GM19452 (cell line): Measurements from ENCODE around the gene CTDSPL.
"Not testable (repeated sequence)": the region's sequence is repeated elsewhere in the genome, so short reads cannot be mapped to it uniquely, and the experiment has no call there.

Source experiments
- ATAC-seq: cut with Tn5 transposase; IDR thresholded peaks from one replicate; pipeline ENCODE4 v1.9.1; 2021; ENCODE audit not compliant: unreplicated experiment

Gene CTDSPL

DNA sequence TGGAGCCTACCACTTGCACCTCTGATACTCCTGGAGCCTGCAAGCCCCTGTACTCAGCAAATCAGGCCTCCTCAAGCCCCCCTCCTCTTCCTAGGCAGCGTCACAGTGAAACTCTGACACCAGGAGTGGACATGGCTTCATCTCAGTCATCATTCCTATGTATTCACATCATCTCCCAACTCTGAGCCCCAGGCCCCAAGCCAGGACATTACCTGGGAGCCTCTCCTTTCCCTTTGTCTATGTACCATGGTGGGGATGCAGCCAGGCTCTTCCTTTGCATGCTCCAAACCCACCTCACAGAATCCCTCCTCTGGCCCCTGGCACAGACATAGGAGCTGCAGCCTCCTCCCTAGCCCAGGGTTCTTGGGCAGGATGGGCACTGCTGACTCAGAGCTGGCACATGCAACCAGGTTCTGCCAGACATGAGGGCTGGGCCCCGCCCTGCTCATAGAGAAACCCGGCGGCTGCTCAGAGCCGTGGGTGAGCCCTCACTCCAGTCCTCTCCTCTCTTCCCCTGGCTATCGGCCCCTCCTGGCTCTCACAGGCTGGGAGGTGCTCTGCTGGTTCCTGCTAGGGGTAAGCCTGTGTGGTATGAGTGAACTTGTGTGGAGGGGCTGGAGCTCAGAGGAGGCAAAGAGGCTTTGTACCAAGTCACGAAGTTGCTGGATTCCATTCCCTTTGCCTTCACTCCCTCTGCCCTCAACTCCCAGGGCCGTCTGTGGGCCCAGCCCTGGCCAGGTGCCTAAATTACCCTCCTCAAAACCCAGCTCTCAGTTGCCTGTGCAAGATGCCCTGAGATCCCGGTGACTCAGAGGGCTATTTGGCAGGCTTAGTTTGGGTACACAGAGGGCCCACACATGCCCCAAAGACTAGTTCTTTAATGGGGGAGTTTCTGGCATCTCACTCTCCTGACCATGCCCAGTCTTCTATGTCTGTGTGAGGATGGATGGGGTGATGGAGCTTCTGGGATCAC is 169.6 kb downstream of the CTDSPL start:
- ATAC-seq = no peak

DNA sequence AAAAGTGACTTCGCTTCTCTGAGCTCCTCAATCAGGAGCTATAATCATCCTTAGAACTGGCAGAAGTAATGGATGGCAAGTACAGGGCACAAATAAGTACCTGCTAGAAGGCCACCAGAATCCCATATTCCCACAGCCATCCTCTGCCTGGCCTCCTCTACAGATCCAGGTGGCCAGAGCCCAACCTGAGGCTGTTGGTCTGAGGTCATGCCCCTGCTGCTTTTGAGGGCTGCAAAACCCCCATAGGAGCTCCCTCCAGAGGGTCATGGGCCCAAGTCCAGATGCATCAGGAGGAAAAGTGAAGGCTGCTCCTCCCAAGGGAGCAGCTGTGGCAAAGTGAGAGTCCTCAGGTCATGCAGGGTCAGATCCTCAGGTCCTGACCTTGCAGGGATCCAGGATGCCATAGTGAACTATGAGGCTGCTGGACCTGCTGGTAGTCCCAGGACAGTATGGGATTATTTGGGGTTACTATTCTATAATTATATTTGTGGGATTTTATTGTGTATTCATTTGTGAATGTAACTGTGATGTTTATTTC is 170.7 kb downstream of the CTDSPL start:
- no peak for ATAC-seq

DNA sequence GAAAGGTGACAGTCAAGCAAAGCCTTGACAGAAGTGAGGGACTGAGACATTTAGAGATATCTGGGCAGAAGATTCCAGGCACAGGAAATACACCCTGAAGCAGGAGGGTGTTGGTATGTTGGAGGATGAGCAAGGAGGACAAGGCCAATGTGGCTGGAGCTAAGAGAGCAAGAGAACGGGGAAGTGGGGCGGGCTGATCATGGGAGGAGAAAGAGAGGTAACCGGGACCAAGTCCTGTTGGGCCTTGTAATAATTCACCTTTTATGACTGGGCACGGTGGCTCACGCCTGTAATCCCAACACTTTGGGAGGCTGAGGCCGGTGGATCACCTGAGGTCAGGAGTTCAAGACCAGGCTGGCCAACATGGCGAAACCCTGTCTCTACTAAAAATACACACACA is 171.9 kb downstream of the CTDSPL start:
- not testable (repeated sequence) for ATAC-seq
